SKM-1 treated with dmso at 0.1 percent for 144 hours (cell line): Measurements from ENCODE around the gene BBS1.
"Not testable (repeated sequence)": the region's sequence is repeated elsewhere in the genome, so short reads cannot be mapped to it uniquely, and the experiment has no call there.

Experiments used
- DNase-seq: peaks from one replicate; lab custom pipeline; 2025; ENCODE audit not compliant: unreplicated experiment; lab: John Stamatoyannopoulos, UW

BBS1 gene

DNA sequence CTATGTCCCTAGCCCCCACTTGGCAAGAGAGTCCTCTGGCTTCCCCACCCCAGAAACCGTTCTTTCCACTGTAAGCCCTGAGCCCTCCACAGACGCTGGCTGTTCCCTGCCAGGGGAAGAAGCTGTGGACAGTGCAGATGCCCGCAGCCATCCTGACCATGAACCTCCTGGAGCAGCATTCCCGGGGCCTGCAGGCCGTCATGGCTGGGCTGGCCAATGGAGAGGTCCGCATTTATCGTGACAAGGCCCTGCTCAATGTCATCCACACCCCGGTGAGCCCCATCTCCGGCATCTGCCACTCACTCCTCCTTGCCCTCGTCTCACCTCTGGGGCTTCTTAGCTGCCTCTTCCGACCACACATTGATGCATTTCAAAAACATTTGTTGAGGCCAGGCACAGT lies 13.2 kb downstream of the BBS1 start:
- no peak for DNase-seq

GRCh38 chr11:66524304-66525040 lies 14.0 kb downstream of the BBS1 start:
- DNase-seq, result no peak

- no peak for DNase-seq
These were observed 18.6 kb downstream of the BBS1 start for GRCh38 chr11:66529069-66529468.

DNA sequence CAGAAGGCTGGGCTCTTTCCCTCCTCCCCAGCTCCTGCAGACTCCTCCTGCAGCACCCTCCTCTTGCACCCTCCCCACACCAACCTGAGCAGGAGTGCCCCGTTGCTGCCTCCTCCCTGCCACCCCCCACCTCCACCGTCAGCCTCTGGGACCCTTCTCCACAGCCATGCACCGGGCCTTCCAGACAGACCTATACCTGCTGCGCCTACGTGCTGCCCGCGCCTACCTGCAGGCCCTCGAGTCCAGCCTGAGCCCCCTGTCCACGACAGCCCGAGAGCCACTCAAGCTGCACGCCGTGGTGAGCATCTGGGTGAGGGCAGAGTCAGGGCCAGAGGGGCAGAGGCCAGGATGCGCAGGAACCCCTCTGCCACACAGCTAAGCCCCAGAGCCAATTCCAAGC lies 19.2 kb downstream of the BBS1 start:
- no peak for DNase-seq

GRCh38 chr11:66530927-66531709 lies 20.7 kb downstream of the BBS1 start:
- no peak for DNase-seq

- no peak for DNase-seq
These were observed 21.4 kb downstream of the BBS1 start for GRCh38 chr11:66531841-66532240.

DNA sequence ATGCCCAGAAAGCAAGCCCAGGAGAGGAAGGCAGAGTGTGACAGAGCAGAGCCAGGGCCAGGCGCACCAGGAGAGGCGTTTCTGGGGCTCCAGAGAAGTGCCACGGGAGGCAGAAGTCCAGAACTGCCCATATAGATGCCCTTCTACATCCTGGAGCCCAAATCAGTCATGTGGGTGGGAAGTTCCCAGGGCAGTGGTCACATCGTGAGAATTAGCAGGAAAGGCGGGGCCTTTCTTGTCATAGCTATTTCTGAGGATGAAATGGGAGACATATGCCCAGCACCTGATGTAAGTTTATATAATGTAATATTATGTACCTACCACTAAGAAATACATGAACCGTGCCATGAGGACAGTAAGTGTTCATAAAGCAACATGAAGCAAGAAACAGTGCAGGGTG lies 22.3 kb downstream of the BBS1 start:
- DNase-seq, result no peak

- DNase-seq, result no peak
These were observed 28.9 kb downstream of the BBS1 start for GRCh38 chr11:66539170-66539869.

GRCh38 chr11:66539870-66540213 lies 29.4 kb downstream of the BBS1 start:
- no peak for DNase-seq

- not testable (repeated sequence) for DNase-seq
These were observed 30.2 kb downstream of the BBS1 start for GRCh38 chr11:66540598-66540997.

DNA sequence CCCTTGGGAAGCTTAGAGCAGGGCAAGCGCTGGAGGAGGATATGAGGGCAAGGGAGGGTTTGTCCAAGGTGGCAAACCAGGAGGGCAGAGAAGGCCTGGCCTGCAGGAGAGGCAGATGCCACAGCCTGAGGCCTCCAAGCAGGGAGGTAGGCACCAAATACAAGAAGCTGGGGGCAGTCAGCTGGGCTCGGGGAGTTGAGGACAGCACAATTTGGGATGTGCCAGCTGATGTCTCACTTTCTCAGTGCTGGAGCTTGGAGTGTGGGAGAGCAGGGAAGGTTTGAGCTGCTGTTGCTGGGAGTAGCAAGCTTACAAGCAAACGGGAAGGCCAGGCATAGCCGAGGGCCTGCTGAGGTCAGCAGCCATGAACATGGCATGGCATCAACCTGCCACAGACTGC lies 31.5 kb downstream of the BBS1 start:
- DNase-seq, result no peak

DNA sequence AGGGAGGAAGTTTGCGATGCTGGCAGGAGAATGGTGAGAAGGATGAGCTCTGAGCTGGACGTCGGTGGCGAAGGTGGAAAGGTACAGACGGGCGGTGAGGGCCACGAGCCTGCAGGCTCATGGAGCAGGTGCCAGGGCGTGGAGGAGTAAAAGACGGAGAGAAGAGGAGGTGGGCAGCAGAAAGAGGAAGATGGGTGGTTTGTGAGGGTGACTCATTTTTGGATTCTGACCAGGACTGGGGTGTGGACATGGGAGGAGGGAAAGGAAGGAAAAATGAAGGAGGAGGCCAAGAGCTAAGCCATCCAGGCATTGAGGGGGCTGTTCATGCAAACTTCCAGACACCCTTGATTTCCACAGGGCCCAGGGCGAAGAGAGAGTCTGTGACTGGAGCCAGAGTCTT lies 31.9 kb downstream of the BBS1 start:
- no peak for DNase-seq

DNA sequence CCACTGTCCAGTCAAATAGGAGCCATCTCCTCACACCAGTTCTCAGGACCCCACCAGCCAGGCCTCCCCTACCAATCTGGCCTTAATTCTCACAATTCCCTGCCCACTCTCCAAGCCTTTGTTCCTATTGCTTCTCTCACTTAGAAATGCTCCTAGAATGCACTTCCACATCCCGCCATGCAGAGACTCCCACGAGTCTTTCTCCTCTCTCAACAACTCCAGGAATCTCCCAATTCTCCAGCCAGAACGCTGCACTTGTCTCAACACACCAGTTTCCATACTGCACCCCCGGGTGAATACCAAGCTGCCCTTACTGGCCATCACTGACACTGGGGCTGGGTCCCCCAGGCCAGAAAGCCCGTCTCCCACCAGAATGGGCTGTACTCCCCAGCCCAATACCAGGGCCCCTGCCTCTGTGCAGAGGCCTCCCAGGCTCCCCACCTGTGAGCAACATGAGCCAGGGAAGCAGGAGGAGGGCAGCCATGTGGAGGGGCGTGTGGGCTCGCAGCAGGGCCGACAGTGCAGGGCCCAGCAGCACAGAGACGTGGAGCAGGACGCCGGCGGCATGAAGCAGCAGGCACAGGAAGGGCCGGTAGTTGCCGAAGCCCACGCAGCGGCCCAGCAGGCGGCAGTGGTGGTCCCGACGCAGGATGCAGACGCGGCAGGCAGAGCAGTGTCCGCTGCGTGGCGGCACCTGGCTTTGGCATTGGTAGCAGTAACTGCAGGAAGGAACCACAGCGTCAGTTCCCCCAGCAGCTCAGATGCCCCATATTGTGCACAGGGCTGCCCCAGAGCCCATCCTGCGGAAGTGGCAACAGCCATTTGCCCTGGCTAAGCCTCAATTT lies 33.0 kb downstream of the BBS1 start:
- no peak for DNase-seq

- not testable (repeated sequence) for DNase-seq
These were observed 34.5 kb downstream of the BBS1 start for GRCh38 chr11:66544952-66545351.

DNA sequence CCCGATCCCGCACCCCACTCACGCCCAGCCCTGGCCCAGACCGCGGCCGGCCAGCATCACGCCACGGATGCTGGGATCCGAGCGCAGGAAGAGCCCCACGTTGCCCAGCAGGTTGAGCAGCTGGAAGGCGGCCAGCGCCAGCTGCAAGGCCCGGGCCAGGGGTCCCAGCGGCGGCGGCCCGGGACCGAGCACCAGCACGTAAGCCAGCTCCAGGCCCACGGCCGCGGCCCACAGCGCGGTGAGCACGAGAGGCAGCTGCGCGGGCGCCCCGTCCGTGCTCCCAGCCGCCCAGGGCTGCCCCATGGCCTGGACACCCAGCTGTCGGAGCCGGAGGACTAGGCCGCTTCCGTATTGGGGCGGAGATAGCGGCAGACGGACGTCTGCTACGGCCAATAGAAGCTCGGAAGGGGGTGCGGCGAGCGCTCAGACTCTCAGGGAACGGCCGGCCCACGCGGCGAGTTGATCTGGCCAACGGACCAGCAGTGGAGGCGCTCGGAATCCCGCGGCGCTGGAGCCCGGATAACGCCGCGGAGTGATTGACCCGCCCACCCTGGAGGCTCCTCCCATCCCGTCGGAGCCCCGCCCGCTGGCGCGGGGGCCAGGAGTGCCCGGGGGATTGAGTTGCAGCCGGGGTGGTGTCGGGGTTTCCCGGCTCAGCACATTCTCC lies 35.4 kb downstream of the BBS1 start, which contains the start of gene ZDHHC24:
Gene ZDHHC24, minus strand, starts transcription at position 348 of the 667 bp plus-strand sequence. Its CDS starts 45 bp downstream, at position 303.
- DNase-seq, result peak; percentile 94

GRCh38 chr11:66546368-66546965 lies 36.0 kb downstream of the BBS1 start, which contains the start of gene ACTN3:
ACTN3 (plus strand) TSS chr11:66546903; CDS start chr11:66546938, 35 bp downstream.
- no peak for DNase-seq

- DNase-seq, result no peak
These were observed 36.7 kb downstream of the BBS1 start for GRCh38 chr11:66546966-66547661.

- DNase-seq, result no peak
These were observed 37.2 kb downstream of the BBS1 start for GRCh38 chr11:66547662-66548009.

DNA sequence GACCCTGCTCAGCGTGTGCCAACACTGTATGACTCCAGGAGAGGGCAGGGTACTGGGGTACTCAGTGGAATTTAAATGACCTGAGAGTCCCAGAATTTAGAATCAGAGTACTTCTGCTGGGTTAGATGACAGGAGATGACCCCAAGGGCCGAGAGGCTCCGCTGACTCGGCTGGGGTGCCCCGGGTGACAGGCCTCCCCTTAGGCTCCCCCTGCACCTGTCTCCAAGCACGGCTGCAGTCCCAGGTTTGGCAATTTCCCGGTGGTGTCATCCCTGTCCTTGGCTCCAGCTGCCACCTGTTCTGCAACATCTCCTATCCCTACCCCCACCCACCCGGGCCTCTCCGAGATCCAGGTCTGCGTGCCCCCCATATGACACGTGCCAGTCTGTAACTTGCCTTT lies 37.6 kb downstream of the BBS1 start:
- no peak for DNase-seq
